Activated CD8-positive, alpha-beta memory T cell treated with anti-CD3 and anti-CD28 coated beads for 4 hours (primary cell): ENCODE data around the gene INPP5F.
"Not testable (repeated sequence)": the region's sequence is repeated elsewhere in the genome, so short reads cannot be mapped to it uniquely, and the experiment has no call there.

Experiments used
- DNase-seq, 2 donors: peaks; one replicate each; pipeline ENCODE4 v3.0.0-alpha.2; 2020; ENCODE audit warnings: low read depth in 2 of 2

The INPP5F gene

GRCh38 chr10:119706521-119707278 lies 19.1 kb upstream of the INPP5F start:
- DNase-seq, result no peak

DNA sequence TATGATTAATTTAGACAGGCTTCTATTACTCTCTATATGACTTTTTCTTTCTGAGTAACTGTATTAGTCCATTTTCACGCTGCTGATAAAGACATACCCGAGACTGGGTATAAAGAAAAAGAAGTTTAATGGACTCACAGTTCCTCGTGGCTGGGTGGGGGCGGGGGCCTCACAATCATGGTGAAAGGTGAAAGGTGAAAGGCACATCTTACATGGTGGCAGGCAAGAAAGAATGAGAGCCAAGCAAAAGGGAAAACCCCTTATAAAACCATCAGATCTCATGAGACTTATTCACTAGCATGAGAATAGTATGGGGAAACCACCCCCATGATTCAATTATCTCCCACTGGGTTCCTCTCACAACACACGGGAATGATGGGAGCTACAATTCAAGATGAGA lies 18.5 kb upstream of the INPP5F start:
- not testable (repeated sequence) for DNase-seq

DNA sequence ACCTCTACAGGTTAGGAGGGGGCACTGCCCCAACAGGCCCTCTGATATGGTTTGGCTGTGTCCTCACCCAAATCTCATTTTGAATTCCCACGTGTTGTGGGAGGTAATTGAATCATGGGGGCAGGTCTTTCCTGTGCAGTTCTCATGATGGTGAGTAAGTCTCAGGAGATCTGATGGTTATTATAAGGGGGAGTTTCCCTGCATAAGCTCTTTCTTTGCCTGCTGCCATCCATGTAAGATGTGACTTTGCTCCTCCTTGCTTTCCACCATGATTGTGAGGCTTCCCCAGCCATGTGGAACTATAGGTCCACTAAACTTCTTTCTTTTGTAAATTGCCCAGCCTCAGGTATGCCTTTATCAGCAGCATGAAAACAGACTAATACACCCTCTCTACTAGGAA lies 14.9 kb upstream of the INPP5F start:
- DNase-seq, result not testable (repeated sequence)

DNA sequence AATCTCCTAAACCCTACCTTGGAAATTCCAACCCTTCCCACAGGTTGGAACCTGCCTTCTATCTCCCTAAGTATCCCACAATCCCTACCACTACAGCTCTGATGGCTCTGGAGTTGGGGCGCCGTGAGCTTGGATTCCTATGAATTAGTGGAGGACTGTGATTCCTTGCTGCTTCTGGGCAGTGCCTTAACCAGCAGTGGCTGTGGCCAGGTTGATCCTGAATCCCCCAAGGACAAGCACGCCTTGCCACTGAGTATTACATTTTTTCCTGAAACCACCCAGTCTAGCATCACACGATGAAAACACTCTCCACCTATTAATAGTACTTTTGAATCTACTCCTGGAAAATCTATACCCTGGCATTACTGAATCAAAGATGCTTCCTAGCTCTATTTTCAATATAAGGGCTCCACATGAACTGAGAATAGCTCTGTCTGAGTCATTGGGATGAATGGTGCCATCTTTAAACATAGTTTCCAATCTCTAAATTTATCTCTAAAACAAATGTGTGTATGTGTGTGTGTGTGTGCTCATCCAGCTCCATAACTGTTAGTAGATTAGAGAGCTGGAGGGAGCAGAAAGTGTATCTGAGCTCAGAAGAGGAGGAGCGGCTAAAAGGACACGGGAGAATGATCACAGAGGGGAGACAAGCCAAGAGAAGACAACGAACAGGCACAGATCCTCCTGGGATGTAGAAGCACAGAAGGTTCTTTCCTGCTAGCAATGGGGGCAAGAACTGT lies 11.9 kb upstream of the INPP5F start:
- no peak for DNase-seq

DNA sequence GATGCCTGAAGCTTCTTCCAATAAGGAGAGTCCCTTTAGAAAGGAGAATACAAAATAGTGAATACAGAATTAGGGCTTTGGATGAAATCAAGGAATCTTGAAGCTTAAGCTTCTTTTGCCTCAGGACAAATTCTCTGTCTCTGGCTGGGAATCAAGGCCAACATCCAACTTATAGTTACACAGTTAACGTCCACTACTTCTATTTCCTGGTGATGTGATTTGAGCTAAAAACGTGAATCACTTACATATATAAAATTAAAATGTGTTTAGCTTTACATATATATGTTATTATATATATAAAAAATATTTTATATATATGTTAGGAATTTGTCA lies 11.4 kb upstream of the INPP5F start:
- DNase-seq, result no peak

- no peak for DNase-seq
Measured at GRCh38 chr10:119715628-119716505, 10.0 kb upstream of the INPP5F start.

GRCh38 chr10:119723161-119723560 lies 2.7 kb upstream of the INPP5F start:
- no peak for DNase-seq

GRCh38 chr10:119723624-119724023 lies 2.2 kb upstream of the INPP5F start:
- no peak for DNase-seq

DNA sequence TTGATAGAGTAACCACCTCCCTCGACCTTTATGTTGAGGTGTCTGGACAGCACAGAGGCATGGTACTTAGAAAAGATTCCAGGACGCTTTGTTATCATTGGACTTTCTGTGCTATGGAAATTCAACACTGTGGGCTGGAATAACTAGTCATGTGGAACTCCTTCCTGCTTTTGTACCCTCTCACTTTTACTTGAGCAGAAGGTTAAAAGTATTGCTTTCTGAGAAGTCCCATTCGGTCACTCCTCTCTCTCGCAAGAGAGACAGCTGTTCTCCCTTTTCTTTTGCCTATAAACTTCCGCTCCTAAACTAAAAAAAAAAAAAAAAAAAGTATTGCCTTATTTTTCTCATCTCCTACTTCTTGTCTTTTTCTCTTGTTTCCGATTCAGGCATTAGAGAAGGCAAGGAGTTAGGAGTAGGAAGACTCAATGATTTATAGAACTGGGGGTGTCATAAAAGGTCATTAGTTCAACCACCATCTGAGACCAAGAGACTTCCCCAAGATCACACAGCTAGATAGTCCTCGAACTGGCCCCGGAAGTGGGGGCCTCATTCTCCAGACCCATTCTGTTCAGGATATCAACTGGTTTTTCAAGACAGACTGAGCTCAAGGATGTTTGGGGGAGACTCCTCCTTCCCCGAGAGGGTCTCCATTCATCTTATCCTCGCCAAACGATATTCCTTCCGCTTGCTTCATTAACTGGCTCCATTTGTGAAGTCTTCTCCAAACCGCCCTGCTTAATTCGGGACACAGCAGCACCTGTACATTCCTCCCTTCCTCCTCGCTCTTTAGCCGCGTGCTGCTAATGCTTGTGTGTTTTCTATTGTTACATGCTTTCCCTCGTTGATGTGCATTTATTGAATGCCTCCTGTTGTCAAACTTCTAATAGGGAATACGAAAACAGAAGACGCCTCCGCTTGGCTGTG lies 995 bp upstream of the INPP5F start:
- DNase-seq, result no peak

GRCh38 chr10:119725517-119725827 lies 378 bp upstream of the INPP5F start:
- DNase-seq, result no peak

GRCh38 chr10:119726676-119727261 lies 919 bp downstream of the INPP5F start:
- DNase-seq, result no peak

DNA sequence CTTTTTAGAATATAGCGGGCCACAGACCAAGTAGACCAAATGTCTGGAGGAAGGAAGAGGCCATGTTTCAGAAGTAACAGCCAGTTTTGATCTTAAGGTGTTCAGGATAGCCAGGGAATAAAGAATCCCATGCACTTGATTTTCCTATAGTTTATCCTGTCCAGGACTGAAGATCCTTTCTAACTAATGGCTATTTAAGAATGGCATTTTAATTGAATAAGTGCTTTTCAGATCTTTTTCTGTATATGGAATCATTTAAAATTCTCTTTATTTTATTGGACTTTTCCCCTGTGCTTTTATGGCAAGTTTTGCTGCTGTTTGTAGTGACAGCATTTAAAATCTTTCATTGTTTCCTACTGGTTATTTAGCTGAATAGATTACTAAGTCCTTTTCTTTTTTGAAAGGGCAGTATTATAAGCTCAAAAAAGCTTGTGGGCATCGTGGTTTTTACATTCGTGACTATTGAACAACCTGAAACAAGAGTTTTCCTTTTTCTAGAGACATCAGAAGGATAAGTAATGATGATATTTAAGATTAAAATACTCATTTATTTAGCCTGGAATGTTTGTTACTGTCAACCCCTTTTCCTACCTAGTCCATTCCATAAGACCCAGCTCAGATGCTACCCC lies 2.4 kb downstream of the INPP5F start:
- DNase-seq, result no peak

DNA sequence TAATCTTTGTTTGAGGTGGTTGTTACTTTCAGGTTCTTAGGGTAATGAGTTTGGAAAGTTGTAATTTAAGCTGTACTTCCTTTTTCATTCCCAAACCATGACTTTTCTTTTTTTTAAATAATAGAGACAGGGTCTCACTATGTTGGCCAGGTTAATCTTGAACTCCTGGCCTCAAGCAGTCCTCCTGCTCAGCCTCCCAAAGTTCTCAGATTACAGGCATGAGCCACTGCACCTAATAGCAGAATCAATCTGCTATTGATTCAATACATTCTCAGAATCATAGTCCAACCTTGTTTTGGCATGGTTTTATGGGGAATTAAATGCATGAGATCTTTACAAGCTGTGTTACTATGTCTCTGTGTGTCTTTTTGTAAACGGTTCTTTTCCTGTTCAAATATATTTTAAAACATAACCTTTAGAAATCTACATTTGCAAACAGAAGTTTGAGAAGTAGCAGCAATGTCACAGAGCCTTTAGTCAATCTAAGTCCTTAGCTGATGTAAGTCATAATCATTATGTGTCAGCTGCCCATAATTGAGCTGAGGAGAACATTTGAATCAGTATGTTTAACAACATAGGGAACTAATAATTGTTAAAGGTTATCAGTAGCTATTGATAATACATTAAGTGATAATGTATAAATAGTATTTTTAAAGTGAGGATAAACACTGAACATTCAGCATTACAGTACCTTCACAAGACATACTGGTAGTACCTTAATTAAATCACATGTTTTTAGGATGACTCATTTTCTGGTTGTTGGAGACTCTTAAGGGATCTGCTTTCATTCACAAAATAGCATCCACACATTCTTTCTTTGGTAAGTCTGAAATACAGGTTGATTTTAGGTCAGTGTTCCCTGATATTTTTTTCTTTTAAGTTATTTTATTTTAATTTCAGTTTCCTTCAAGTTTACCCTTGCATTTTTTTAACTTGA lies 8.8 kb downstream of the INPP5F start:
- no peak for DNase-seq

DNA sequence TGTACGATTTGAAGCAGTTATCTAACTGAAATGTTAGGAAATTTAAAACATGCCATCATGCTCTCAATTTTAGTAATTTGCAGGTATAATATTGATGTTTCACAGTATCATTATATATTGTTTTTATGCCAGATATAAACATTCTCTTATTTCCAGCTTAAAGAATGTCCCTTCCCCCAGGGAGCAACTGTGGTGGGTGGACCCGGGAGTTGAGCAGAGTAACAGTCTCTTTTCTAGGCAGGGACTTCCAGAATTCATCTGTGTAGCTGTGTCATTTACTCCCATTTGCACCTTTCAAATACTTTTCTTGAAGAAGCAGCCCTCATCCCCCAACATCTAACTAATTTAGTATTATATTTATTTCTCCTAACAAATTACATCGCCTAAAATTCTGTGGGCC lies 9.6 kb downstream of the INPP5F start:
- no peak for DNase-seq

DNA sequence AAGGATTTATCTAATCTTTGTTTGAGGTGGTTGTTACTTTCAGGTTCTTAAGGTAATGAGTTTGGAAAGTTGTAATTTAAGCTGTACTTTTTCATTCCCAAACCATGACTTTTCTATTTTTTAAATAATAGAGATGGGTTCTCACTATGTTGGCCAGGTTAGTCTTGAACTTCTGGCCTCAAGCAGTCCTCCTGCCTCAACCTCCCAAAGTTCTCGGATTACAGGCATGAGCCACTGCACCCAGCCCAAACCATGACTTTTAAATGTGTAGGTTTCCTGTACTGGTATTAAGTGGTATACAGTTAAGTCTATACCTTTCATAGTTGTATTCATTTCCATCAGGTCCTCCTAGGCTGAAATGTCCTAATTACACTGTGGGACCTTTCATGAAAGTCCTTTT lies 10.4 kb downstream of the INPP5F start:
- DNase-seq, result no peak

DNA sequence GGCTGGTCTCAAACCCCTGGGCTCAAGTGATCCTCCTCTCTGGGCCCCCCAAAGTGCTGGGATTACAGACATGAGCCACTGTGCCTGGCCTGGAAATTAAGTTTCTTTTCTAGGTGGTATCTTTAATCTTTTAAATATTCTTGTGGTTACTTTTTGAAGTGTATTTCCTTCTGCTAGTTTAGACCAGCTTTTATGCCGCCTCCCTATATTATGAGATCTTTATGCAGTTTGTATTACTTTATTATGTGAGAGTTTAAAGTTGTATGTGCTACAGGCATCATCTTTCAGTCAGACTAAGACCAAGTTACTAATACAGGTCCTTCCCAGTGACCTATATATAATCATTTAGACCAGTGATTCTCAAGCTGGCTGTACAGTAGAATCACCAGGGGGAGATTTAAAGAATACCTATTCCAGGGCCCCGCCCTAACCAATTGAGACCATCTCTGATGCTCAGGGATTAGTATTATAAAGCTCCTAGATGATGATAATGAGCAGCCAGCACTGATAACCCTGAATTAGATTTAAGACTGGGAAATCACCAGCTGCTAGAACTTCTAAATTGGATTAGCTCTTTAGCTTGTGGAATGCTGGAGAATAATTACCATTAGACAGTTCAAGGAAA lies 11.3 kb downstream of the INPP5F start:
- no peak for DNase-seq

DNA sequence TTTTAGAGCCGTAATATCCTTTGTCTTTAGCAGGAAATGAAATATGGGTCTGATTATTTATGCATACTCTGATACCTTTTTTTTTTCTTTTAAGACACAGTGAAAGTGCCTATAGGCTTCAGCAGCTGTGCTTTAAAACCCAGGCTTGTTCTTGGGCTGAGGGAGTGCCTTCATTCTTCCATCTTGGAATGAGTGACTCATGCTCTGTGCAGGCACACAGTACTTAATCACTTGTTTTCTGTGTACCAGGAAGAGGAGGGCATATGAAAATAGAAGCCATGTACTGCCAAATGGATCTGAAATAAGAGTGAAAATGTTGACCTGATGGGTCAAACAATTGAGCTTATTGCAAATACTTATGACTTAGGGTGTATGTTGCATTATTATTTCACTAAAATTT lies 12.0 kb downstream of the INPP5F start:
- no peak for DNase-seq

DNA sequence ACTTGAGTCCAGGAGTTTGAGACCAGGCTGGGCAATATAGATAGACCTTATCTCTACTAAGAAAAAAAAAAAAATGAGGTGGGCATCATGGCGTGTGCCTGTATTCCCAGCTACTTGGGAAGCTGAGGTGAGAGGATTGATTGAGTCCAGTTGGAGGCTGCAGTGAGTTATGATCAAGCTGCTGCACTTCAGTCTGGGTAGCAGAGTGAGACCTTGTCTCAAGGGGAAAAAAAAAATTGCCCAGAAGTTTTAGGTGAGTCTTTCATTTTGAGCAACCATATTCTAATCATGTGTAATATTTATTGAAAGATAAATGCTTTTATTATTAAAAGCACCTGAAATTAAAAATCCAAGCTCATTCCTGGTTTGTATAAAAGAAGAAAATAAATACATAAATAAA lies 13.1 kb downstream of the INPP5F start:
- DNase-seq, result no peak

- DNase-seq, result no peak
Measured at GRCh38 chr10:119740096-119740495, 14.2 kb downstream of the INPP5F start.
